ENCODE measurements around the gene ABCC2.

Gene ABCC2

DNA sequence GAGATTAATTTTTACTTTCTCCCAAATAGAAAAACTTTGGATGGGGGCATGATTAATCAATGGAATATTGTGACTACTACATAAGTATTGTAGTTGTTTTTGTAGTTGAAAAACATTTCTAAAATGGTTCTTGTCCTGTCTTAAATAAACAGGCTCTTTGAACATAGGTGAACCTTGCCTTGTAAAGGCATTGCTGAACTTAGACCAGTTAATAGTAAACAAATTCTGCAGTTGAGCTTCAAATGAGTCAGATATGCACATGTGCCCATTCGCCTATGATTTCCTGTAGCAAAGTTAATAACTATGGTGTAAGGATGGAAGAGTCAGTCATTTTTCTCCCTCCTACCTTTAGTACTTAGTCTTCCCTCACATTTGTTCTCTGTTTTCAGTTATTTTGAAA, 27.8 kb upstream of the ABCC2 start:
- Histone ChIP-seq H3K4me3 (ENCODE audit: low read depth, low read length) (no peak overlapping the region), H3K36me3 (ENCODE audit: control insufficient read depth, insufficient read depth, low read length) (peaks cover 96% of the 10 kb centered on the region), H3K27me3 (ENCODE audit: control insufficient read depth, insufficient read depth, low read length) (no peaks in the 10 kb centered on the region), H3K9ac (ENCODE audit: low read depth, low read length) (no peak overlapping the region), H3K9me3 (ENCODE audit: control insufficient read depth, insufficient read depth, low read length) (no peaks in the 10 kb centered on the region), H3K4me1 (ENCODE audit: control insufficient read depth, insufficient read depth, low read length) (no peaks in the 10 kb centered on the region), H3K27ac (ENCODE audit: low read depth, low read length) (no peak overlapping the region)

DNA sequence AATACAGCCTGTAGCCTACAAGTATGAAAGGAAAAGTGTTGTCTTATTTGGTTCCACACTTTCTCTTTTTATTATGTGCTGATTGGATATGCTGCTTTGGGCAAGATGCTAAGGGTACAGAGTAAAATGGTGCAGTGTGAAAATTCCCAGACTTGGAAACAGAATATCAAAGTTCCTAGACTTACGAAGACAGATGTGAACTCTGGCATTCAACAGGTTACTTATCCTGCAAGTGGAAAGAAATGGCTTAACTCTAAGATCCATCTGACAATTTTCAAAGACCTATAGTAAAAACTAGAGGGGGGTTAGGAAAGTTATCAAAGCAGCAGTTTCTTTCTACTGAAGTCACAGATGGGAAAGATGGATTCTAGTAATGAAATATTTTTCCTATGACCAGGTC, 26.3 kb upstream of the ABCC2 start:
- no peak overlapping the region for H3K4me3 ChIP-seq (ENCODE audit: low read depth, low read length)
- H3K27me3 ChIP-seq (ENCODE audit: control insufficient read depth, insufficient read depth, low read length): no peaks in the 10 kb centered on the region
- no peaks in the 10 kb centered on the region for H3K4me1 ChIP-seq (ENCODE audit: control insufficient read depth, insufficient read depth, low read length)
- H3K36me3 ChIP-seq (ENCODE audit: control insufficient read depth, insufficient read depth, low read length): peaks cover 87% of the 10 kb centered on the region
- H3K27ac ChIP-seq (ENCODE audit: low read depth, low read length): no peak overlapping the region
- no peaks in the 10 kb centered on the region for H3K9me3 ChIP-seq (ENCODE audit: control insufficient read depth, insufficient read depth, low read length)
- no peak overlapping the region for H3K9ac ChIP-seq (ENCODE audit: low read depth, low read length)

DNA sequence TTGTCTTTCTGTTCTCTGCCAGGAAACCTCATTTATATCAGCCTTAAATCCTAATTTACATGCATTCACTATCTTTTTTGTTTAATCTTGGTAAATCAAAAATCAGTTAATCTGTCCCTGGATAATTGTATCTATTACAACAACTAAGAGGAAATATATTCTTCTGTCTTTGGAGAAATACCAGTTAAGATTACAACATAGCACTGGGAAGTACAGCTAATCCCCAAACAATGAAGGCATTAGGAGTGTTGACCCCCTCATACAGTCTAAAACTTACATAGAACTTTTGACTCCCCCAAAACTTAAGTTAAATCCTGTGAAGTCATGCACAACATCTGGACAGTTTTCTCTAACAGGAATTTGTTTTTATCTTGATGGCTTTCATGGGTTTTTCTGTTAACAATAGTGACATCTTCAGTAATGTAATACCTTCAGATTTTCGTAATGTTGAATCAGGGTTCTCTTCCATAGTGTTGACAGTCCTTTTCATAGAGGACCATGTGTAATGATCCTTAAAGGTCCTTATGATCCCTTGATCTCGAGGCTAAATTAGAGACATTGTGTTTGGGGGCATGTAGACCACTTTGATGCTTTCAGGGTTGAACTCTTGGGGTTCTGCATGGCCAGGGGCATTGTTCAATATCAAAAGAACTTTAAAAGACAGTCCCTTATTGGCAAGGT, 24.1 kb upstream of the ABCC2 start:
- Histone ChIP-seq H3K36me3 (ENCODE audit: control insufficient read depth, insufficient read depth, low read length) (peaks cover 67% of the 10 kb centered on the region), H3K27me3 (ENCODE audit: control insufficient read depth, insufficient read depth, low read length) (no peaks in the 10 kb centered on the region), H3K4me3 (ENCODE audit: low read depth, low read length) (no peak overlapping the region), H3K9me3 (ENCODE audit: control insufficient read depth, insufficient read depth, low read length) (no peaks in the 10 kb centered on the region), H3K4me1 (ENCODE audit: control insufficient read depth, insufficient read depth, low read length) (no peaks in the 10 kb centered on the region), H3K27ac (ENCODE audit: low read depth, low read length) (no peak overlapping the region), H3K9ac (ENCODE audit: low read depth, low read length) (no peak overlapping the region)

DNA sequence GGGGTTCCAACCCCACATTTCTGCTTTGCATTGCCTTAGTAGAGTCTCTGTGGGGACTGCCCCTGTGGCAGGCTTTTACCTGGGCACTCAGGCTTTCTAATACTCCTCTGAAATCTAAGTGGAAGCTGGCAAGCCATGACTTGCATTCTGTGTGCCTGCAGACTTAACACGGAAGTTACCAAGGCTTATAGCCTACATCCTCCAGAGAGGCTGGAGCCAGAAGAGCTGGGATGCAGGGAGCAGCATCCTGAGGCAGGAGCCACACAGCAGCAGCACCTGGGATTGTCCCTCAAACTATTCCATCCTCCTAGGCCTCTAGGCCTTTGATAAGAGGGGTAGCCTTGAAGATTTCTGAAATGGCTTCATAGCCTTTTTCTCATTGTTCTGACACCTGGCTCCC, 22.1 kb upstream of the ABCC2 start:
- no peaks in the 10 kb centered on the region for H3K27me3 ChIP-seq (ENCODE audit: control insufficient read depth, insufficient read depth, low read length)
- no peaks in the 10 kb centered on the region for H3K9me3 ChIP-seq (ENCODE audit: control insufficient read depth, insufficient read depth, low read length)
- H3K4me1 ChIP-seq (ENCODE audit: control insufficient read depth, insufficient read depth, low read length): no peaks in the 10 kb centered on the region
- H3K4me3 ChIP-seq (ENCODE audit: low read depth, low read length): no peak overlapping the region
- no peak overlapping the region for H3K9ac ChIP-seq (ENCODE audit: low read depth, low read length)
- H3K36me3 ChIP-seq (ENCODE audit: control insufficient read depth, insufficient read depth, low read length): peaks cover 47% of the 10 kb centered on the region
- no peak overlapping the region for H3K27ac ChIP-seq (ENCODE audit: low read depth, low read length)

DNA sequence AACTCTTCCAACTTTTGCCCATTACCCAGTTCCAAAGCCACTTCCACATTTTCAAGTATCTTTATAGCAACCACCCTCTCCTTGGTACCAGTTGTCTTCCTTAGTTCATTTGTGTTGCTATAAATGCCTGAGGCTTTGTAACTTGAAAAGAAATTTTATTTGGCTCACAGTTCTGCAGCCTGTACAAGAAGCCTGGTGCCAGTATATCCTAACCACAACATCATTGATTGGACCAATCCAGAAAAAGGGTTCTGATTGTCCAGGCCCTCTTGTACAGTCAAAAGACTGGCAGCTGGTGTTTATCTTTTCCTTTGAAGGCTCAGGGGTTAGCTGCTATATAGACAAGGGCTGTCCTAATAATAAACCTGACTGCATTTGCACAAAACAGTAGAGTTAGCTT, 21.1 kb upstream of the ABCC2 start:
- peaks cover 37% of the 10 kb centered on the region for H3K36me3 ChIP-seq (ENCODE audit: control insufficient read depth, insufficient read depth, low read length)
- no peak overlapping the region for H3K4me3 ChIP-seq (ENCODE audit: low read depth, low read length)
- no peaks in the 10 kb centered on the region for H3K9me3 ChIP-seq (ENCODE audit: control insufficient read depth, insufficient read depth, low read length)
- H3K9ac ChIP-seq (ENCODE audit: low read depth, low read length): no peak overlapping the region
- no peaks in the 10 kb centered on the region for H3K4me1 ChIP-seq (ENCODE audit: control insufficient read depth, insufficient read depth, low read length)
- H3K27ac ChIP-seq (ENCODE audit: low read depth, low read length): no peak overlapping the region
- no peaks in the 10 kb centered on the region for H3K27me3 ChIP-seq (ENCODE audit: control insufficient read depth, insufficient read depth, low read length)

DNA sequence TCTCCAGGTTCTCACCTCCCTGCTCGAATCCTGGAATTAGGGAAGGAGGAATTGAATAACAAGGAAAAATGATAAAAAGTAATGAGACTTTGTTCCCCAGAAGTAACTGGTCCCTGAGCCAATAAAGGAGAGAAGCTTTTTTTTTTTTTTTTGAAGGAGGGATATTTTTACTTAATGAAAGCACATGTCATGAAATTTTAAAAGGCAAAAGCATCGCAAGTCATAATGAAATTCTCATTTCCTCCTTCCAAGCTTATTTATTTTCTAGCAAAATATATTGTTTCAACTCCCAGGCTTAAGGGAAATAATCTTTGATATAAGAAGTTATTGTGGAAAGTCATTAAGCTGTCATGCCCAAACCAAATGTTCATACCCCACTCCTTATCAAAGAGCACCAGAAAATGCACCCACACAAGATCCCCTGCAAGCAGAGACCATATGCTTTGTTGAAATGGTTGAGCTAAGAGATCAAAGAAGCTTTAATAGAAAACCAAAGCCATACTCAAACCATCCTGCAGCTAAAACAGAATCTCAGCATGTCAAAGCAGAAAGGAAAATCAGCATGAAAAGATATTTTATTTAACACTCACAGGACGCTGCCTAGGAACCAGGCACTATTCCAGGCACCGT, 16.7 kb upstream of the ABCC2 start:
- H3K9me3 ChIP-seq (ENCODE audit: control insufficient read depth, insufficient read depth, low read length): no peaks in the 10 kb centered on the region
- no peaks in the 10 kb centered on the region for H3K27me3 ChIP-seq (ENCODE audit: control insufficient read depth, insufficient read depth, low read length)
- no peak overlapping the region for H3K4me3 ChIP-seq (ENCODE audit: low read depth, low read length)
- no peak overlapping the region for H3K27ac ChIP-seq (ENCODE audit: low read depth, low read length)
- H3K9ac ChIP-seq (ENCODE audit: low read depth, low read length): no peak overlapping the region
- H3K36me3 ChIP-seq (ENCODE audit: control insufficient read depth, insufficient read depth, low read length): no peaks in the 10 kb centered on the region
- no peaks in the 10 kb centered on the region for H3K4me1 ChIP-seq (ENCODE audit: control insufficient read depth, insufficient read depth, low read length)

DNA sequence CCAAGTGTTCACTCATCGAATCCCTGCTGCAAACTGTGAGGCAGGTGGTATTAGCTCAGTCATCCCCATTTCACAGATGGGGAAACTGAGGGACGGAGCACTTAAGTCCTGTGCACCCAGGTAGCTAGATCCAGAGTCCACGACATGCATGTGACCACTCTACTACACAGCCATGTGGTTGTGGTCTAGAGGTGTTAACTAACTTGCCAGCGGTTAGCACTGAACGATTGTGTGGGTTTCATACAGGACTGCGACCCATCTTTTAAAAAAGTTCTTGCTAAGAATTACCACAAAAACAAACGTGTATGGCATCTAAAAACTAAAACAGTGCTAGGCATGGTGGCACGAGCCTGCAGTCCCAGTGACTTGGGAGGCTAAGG, 16.1 kb upstream of the ABCC2 start:
- H3K27me3 ChIP-seq (ENCODE audit: control insufficient read depth, insufficient read depth, low read length): no peaks in the 10 kb centered on the region
- H3K9ac ChIP-seq (ENCODE audit: low read depth, low read length): no peak overlapping the region
- no peaks in the 10 kb centered on the region for H3K36me3 ChIP-seq (ENCODE audit: control insufficient read depth, insufficient read depth, low read length)
- no peak overlapping the region for H3K4me3 ChIP-seq (ENCODE audit: low read depth, low read length)
- no peaks in the 10 kb centered on the region for H3K9me3 ChIP-seq (ENCODE audit: control insufficient read depth, insufficient read depth, low read length)
- no peak overlapping the region for H3K27ac ChIP-seq (ENCODE audit: low read depth, low read length)
- H3K4me1 ChIP-seq (ENCODE audit: control insufficient read depth, insufficient read depth, low read length): no peaks in the 10 kb centered on the region

DNA sequence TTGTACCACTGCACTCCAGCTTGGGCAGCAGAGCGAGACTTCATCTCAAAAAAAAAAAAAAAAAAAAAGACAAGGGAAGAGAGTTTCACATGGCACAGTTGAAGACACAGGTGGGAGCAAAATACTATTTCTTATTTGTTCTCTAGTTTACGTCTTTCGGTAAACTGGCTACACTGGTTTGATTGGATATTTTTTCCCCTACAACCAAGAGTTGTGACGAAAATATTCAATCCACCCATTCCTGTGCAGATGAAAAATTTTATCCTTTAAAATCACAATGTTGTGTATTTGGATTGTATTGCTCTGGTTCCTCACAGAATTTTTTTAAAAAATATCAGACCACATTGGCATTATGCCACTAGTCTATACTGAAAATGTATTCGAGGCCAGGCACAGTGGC, 14.5 kb upstream of the ABCC2 start:
- H3K36me3 ChIP-seq (ENCODE audit: control insufficient read depth, insufficient read depth, low read length): no peaks in the 10 kb centered on the region
- H3K9me3 ChIP-seq (ENCODE audit: control insufficient read depth, insufficient read depth, low read length): no peaks in the 10 kb centered on the region
- H3K4me1 ChIP-seq (ENCODE audit: control insufficient read depth, insufficient read depth, low read length): no peaks in the 10 kb centered on the region
- H3K4me3 ChIP-seq (ENCODE audit: low read depth, low read length): no peak overlapping the region
- no peak overlapping the region for H3K27ac ChIP-seq (ENCODE audit: low read depth, low read length)
- no peaks in the 10 kb centered on the region for H3K27me3 ChIP-seq (ENCODE audit: control insufficient read depth, insufficient read depth, low read length)
- no peak overlapping the region for H3K9ac ChIP-seq (ENCODE audit: low read depth, low read length)

DNA sequence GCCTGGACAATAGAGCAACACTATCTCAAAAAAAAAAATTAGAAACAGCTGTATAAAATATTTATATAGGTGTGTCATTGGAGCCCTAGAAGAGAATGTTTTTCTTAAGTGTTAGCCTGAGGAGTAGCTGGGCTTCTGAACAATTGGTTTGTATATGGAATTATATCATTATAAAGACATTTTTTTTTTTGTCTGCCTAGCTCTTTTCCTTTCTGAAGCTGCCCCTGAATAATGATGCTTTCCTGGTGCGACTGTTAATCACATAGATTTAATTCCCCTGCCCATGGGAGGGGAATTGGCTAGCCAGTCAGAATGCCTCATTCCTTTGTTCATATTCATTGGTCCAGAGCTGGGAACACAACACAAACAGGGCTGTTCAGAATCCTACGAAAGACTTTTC, 13.9 kb upstream of the ABCC2 start:
- Histone ChIP-seq H3K27me3 (ENCODE audit: control insufficient read depth, insufficient read depth, low read length) (no peaks in the 10 kb centered on the region), H3K27ac (ENCODE audit: low read depth, low read length) (no peak overlapping the region), H3K9ac (ENCODE audit: low read depth, low read length) (no peak overlapping the region), H3K4me3 (ENCODE audit: low read depth, low read length) (no peak overlapping the region), H3K36me3 (ENCODE audit: control insufficient read depth, insufficient read depth, low read length) (no peaks in the 10 kb centered on the region), H3K9me3 (ENCODE audit: control insufficient read depth, insufficient read depth, low read length) (no peaks in the 10 kb centered on the region), H3K4me1 (ENCODE audit: control insufficient read depth, insufficient read depth, low read length) (no peaks in the 10 kb centered on the region)

DNA sequence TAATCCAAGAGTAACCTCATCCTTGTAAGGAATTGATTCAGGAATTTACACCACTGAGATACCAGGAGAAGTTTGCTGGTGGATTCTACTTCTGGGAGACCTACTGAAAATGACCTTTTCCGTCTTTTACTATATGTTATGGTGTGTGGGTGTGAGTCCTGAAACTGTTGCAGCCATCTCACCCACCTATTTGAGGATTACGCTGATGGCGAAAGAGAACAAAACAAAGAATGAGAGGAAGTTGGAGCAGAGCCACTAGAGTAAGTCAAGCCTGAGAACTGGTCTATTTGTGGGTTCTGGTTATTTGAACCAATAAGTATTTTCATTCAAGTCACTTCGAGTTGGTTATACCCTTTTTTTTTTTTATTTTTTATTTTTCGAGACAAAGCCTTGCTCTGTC, 12.7 kb upstream of the ABCC2 start:
- H3K4me1 ChIP-seq (ENCODE audit: control insufficient read depth, insufficient read depth, low read length): no peaks in the 10 kb centered on the region
- no peak overlapping the region for H3K9ac ChIP-seq (ENCODE audit: low read depth, low read length)
- no peaks in the 10 kb centered on the region for H3K27me3 ChIP-seq (ENCODE audit: control insufficient read depth, insufficient read depth, low read length)
- H3K9me3 ChIP-seq (ENCODE audit: control insufficient read depth, insufficient read depth, low read length): no peaks in the 10 kb centered on the region
- H3K4me3 ChIP-seq (ENCODE audit: low read depth, low read length): no peak overlapping the region
- no peak overlapping the region for H3K27ac ChIP-seq (ENCODE audit: low read depth, low read length)
- no peaks in the 10 kb centered on the region for H3K36me3 ChIP-seq (ENCODE audit: control insufficient read depth, insufficient read depth, low read length)

DNA sequence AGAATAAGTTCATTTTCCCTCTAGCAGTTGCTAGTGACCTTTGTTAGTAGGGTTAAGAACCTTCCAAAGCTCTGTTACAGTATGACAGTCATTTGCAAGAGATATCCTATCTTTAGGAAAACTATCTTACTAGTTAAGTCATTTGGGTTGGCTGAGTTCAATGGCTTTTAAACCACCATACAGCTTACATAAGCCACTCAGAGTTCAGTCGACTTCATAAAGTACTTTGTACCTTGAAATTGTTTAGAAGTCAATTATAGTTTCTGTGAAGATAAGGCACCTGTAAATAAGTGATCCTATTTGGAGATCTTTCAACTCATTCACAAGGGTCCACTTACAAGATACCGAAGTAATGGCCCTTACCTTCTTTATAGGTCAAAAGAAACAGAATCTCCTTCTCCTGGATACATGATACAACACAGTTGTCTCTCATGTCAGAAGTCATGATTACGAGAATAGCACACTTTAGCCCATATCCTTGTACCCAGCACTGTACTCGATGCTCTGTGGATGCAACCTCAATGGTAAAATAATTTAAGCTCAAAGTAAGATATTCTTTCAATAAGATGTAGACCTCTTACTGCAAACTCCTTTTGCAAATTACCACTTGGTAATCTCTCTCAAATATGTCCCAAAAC, 11.9 kb upstream of the ABCC2 start:
- Histone ChIP-seq H3K27me3 (ENCODE audit: control insufficient read depth, insufficient read depth, low read length) (no peaks in the 10 kb centered on the region), H3K9me3 (ENCODE audit: control insufficient read depth, insufficient read depth, low read length) (no peaks in the 10 kb centered on the region), H3K4me3 (ENCODE audit: low read depth, low read length) (no peak overlapping the region), H3K27ac (ENCODE audit: low read depth, low read length) (no peak overlapping the region), H3K36me3 (ENCODE audit: control insufficient read depth, insufficient read depth, low read length) (no peaks in the 10 kb centered on the region), H3K4me1 (ENCODE audit: control insufficient read depth, insufficient read depth, low read length) (no peaks in the 10 kb centered on the region), H3K9ac (ENCODE audit: low read depth, low read length) (no peak overlapping the region)

Measured in HUES48 (cell line).